ENCODE data around the gene ASTN1.
A peak's percentile ranks its signal among the peaks of the same experiment; 100 is the strongest.

ASTN1 gene

DNA sequence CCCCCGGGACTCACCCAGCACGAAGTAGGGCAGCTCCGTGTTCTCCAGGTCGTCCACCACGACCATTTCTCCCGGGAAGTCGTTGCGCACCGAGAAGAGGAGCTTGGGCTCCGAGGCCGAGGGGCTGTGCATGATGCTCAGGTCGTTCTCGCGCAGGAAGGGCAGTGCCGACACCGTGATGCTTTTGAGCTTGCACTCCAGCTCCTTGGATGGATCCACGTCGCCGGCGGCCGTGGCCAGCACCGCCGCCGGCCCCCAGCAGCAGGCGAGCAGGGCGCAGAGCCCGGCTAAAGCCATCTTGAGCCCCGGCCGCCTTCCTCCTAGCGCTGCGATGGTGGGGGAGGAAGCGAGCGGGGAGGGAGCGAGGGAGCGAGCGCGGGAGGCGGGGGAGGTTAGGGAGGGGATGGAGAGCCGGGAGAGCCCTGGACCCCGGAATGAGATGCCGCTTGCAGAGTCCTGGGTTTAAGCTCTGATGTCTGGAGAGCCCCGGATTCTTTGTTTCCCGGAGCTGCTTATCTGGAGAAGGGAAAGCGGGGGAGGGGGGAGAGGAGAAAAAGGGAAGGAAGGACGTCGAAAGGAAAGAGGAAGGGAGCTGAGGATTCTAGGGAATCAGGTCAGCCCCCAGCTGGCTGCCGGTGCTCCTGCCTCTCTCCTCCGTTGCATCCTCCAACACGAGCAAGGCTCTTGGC lies at the start of gene ASTN1:
Gene ASTN1, minus strand, starts transcription at position 333 of the 689 bp plus-strand sequence. Its CDS starts 36 bp downstream, at position 297.
- DNase-seq: no peak

DNA sequence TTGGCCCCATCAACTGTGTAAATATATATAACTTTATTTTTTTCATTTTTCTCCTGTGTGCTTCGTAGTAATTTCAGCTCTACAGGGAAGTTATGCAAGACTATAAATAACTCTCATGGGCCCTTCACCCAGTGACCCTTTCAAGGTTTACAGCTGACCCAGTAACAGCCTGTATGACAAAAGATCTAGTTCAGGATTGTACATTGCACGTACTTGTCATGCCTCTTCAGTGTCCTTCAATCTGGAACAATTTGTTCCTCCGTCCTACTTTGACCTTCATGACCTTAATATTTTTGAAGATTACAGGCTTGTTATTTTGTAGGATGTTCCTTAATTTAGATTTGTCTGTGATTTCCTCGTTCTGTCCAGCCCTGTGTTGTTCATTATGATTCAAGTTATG lies 46.7 kb upstream of the ASTN1 start:
- no peak for DNase-seq

DNA sequence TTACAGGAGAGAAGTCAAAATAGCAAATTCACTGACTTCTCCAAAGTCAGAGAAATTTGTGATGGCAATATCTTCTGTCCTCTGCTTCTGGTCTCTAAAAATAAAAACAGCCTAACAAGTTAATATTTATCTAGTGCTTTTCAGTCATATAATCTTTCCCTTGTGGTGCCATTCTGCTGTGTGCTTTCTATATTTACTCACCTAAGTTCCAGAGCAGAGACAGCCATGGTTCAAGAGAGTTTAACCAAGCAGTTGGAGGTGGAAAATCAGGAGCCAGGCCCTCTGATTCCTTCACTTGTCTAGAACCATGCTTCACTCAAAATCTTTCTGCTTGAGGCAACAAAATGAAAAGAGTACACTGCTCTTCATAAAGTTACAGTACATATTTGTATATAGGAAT lies 45.6 kb upstream of the ASTN1 start:
- DNase-seq: no peak

DNA sequence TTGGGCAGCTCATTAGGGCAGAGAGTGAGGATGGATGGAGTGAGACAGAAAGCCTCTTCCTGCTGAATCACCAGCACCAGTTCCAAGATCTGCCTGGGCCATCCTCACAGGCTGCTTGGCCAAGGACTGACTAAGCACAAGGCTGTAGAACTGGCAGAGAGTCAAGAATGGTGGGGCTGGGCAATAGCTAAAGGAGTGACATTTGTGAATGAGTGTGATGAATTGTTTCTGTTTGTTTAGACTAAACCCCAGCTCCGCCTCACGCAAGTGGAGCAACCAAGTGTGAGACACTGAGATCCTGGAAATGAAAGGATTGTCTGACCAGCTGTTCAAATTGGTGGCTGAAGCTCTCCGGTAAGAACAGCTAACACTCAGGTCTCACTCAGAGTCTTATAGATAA lies 44.8 kb upstream of the ASTN1 start:
- DNase-seq: no peak

DNA sequence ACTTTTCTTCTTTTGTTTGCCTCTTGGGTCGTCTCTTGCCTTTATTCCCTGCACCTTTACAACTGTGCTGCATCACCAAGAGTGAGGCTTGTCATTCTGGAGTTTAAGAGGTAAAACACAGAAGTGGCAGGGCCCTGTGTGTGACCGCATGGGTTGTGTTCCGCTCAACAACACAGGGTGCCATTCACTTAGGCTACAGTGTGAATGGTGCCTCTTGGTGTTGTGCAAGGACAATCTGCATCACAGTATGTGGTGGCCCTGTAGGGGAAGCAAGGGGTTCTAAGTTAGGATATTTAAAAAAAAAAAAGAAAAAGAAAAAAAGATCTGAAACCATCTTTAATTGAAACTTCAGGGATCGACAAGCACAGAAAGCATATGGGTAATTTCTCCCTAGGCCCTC lies 44.4 kb upstream of the ASTN1 start:
- DNase-seq: no peak

DNA sequence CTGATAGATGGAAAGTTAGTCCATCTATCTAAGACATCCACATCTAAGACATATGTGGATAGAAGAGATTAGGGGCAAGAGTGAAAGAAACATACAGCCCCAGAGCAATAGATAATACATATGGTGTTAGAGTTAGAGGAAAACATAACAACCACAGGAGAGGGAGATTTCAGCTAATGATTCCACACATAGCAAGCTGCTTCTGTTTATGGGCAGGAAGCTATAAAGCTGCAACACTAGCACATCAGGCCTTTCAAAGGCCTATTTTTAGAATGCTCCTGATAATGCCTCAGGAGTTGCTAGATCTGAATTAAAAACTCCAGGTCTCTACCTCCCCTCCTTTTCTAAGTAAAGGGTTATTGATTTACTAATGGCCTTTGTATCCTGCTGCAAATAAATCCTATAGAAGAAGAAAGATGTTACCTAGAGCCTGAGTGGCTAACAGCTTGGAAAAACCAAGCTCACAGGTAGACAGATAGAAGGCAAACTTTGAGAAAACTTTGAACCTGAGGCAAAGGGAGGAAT lies 42.4 kb upstream of the ASTN1 start:
- DNase-seq: no peak

DNA sequence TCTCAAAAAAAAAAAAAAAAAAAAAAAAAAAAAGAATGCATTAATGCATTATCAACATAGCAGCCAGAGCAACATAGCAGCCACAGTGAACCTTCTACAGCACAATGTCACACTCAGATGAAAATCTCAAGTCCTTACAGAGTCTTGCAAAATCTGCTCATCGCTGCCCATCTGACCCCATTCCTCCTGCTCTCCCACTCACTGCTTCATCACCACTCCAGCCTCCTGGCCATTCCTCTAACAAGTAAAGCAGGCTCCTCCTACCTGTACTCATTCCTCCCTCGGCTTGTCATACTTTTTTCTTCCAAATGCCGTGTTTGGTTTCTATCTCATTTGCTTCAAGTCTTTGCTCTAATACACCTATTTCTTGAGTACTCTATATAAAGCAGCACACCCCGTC lies 35.8 kb upstream of the ASTN1 start:
- DNase-seq: no peak

DNA sequence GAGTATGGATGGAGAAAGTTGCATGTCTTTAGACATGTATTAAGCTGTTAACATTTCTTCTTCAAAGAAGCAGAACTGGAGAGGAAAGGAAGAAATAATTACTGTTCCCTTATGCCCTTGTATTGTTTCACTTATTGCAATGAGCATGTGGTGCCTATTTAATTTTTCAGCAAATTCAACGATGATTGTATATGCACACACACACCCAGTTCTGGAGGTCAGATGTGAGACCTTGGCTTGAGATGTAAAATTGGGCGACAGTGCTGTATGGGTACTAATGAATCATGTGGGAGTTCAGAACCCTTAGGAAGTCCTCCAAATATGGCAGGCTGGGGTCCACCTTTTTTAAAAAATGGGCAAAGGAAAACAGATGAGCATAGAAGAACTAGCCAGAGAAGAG lies 33.7 kb upstream of the ASTN1 start:
- no peak for DNase-seq

DNA sequence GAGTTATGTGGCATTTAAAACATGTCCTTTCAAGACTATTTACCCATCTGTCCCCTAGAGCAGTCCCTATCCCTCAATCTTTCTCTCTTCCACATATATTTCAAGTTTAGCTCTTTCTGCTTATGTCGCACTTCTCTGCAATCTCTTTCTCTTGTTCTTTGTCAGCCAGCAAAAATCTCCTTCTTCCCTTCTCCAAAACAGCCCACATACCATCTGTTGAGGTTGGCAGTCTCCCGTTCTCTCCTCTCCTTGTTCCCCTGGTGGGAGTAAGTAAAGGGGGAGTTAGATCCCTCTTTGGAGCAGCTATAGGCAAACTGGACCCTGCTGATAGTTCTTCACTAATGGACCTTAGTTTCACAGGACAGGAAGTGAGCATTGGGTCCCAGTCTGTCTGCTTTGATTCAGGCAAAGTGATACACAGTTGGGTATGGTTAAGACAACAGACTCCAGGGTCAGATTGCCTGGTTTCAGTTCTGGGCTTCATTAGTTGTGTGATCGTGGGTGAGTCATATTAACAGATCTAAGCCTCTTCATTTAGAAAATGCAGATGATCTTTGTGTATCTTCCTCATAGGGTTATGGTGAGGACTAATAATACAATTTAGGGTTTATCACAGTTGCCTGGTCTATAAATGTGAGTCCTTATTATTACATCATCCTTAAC lies 25.9 kb upstream of the ASTN1 start:
- no peak for DNase-seq

DNA sequence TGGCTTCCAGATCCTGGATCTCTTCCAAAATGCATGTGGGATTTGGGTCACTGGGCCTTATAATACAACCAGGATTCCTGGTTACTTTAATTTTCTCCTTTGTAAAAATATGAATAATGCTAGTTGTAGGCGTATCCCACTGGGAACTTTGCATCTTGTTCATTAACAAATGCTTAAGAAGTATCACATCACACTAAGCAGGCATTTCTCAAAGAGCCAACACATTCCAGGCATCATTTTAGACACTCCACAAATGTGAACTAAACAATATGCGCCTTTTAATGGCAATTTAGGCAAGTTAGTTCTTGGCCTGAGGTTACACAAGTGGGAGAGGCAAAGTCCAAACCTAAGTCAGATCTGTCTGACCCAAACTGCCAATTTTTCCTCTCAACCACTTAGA lies 22.1 kb upstream of the ASTN1 start:
- no peak for DNase-seq

DNA sequence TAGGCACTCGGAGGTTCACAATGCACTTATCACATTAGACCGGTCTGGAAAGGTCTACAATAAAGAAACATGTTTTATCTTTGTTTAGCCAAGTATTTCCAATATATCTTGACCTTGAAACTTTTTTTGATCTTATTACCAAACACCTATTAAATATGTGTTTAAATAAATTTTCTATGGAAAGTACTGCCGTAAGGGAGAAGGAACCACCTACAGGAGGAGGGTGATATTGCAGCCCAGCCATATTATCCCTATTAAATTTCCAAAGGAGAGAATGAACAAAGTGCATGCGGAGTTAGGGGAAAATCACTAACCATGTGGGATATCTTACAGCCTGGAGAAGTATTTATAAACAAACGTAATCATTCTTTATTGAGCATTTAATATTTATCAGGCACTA lies 20.7 kb upstream of the ASTN1 start:
- no peak for DNase-seq

DNA sequence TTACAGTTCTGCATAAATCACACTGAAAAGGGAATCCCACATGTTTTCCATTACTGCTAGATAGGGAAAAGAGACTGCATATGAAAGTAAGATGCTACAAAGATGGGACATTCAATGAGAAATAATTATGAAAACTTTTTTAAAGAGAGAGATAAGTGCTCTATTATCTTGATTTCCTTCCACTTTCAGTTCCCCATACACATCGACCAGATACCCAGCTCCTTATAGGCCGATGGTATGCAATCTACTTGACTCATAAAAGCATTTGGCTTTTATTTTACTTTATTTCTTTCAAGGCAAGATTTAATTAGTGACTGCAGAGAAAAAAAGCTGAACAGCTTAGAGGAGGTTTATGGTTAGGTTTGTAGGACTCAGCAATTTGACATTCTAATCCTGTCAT lies 19.3 kb upstream of the ASTN1 start:
- DNase-seq: no peak

DNA sequence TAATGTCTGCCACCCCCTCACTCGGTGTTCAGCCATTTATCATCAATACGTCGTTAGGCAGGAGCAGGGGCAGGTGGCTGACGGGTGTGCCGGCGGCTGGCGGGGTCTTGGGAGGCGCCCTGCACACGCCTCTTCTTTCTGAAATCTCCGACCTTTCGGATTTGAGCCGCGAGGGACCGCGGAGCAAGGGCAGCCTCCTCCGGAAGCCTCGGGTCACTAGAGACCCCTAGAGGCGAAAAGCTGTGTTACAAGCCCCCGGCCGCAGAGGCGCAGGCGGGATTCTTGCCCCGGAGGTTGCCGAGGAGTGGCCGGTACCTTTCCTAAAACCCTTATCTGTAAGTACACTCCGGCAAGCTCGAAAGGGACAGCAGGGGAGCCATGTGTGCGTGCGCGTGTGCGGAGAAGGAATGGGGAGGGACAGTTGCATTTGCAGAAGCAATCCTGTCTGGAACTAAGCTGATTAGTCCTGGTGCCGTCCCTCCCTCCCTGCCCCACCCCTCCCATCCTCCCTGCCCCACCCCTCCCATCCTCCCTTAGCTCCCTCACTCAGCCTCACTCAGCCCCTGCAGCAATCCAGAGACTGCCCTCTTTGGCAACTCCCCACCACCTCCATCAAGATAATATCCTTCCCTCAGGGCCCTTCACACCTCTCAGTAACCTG lies 17.2 kb upstream of the ASTN1 start:
- DNase-seq: peak; percentile 67

DNA sequence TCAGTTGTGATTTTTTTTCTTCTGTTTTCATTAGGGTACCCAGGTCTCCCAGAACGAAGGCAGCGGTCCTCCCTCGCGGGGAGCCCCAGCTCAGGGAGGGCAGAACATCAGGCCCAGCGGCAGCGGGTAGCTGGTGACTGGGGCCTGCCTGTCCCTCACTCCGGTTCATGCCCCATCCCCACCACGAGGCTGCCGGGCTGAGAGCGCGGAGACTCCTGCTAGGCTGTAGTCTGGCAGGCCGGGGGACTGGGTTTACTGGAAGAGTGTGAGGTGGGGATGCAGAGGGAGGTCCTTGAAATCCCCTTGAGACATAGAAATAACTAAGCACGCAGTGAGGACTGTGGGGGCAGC lies 16.7 kb upstream of the ASTN1 start:
- no peak for DNase-seq

DNA sequence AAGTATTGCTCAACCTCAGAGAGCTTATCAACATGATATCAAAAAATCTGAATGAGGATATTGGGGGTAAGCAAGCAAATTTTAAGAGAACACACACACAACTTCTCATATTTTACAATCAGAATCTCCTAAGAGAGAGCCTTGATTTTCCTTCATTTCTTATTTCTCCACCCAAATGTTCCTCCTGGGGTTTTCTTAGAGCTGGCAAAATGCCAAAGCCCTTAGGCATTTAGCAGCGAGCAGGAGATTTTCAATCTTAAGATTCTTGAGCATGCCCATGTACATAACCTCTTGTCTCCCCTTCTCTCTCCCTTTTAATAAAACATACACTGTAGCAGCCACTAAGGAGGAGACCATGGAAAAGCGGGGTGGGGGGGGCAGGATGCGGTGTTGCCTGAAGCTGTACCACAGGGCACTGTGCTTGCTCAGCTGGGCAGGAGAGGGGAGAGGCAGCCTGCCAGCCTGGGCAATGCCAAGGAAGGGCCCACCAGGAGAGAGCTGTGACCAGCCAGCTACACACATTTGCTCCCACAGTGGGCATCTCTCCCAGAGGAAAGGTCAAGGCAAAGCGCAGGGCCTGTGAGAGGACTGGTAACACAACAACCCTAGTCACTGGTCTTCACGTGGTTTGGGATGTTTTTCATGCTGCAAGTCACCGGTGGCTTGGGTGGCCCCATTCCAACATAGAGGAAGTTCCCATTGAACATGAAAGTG lies 10.6 kb upstream of the ASTN1 start:
- no peak for DNase-seq

DNA sequence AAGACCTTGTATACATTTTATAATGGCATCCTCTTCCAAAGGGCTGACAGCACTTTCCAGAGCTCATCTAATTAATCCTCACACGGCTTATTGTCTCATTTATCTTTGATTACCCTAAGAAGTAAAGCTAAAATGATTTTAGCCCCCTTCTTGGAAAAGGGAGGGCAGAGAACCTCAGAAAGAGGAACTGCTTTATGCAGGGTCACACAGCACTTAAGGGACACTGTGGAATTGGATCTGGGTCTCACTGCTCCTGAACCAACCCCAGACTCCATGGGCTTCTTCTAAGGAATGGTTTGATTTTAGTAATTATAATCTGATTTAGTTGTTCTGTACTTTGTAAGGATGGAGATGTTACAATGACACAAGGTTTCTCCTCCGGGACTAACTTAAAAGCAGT lies 9.5 kb upstream of the ASTN1 start:
- DNase-seq: no peak

DNA sequence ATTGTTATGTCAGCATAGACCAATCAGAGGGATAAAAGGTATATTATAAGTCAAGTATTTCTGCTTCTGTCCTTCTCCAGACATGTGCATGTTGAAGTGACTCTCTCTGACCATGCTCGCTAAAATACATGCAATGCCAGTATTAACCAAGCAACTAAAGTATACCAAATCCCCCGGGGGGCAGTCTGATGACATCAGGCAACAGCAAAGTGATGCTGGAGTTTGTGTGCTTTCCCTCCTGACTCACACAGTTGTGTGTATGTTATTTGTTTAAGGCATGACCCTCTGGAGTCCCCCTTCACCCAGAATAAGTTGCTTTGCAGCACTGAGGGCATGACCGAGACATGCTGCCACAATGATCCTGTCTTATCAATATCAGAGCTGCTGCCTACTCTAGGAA lies 8.4 kb upstream of the ASTN1 start:
- no peak for DNase-seq

DNA sequence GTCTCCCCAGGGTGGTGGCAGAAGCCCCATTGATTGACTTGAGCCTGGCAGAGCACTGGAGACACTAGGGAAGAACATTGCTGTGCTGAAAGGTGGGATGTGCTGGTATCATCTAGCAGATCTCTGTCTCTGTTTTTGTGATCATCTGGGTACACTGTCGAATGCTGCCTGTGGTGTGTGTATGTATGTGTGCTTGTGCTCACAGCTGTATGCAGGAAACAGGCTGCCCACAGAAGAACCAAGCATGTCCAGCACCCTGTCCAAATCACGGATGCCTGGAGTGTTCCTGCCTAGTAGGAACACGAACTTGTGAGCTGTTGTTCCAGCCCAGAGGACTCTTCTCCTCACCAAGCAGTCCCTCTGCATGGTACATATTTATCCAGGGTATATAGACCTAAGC lies 7.8 kb upstream of the ASTN1 start:
- no peak for DNase-seq

DNA sequence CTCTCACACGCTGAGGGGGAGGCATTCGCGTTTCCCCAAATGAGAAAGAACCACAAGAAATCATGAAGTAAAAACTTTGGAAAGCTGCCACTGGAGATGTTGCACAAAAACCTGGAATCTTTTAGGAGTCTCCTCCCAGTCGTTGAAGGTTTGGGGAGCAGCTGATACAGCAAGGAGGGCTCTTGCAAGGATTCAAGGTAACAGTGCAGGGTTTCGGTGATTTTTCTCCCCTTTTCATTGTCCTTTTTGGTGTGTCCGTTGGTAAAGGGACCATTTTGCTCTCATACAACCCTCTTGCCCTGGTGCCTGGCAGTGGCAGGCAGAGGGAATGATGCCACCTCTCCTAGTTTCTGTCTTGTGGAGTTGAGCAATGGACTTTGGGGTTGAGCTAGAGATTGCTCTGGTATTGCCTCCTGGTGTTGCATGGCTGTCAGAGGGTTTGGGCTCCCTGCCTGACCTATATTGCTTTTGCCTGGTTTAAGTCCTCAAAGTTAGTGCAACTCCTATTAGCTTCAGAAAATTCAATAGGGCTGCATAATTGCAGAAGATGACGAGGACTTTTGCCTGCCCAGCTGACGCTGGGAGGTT lies 7.1 kb upstream of the ASTN1 start:
- DNase-seq: no peak

DNA sequence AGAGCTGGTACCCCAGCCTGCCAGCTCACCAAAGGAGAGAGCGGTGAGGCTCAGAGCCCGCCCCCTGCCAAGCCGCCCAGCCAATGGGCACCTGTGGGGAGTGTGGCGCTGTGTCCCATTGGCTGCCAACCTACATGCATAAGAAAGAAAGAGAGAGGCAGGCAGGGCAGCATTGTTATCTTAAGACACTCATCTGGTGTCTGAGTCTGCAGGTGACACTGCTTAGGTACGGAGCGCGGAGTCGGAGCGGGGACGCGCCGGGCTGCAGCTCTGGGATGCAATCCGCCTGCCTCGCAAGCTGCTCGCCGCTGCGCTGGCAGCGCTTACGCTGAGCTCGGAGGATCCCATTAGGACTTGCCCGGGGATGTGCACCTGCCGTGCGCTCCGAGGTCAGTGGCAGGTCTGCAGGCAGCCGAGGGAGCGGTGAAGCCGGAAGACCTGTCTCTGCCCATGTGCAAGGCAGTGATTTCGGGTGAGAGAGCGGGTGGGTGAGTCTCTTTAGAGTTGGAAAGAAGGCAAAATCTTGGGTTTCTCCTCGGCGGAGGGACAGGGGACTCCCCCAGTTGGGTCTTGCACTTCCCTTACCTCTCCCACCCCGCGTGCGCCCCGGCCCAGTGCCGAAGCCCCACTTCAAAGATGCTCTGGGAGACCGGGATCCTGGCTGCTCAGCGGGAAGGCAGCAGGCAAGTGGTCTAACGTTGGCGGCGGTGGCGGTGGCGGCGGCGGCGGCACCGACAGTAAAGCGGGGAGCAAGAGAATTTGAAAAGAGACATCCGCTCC lies 6.4 kb upstream of the ASTN1 start, which contains the start of gene BRINP2:
Gene BRINP2, plus strand, starts transcription at position 203 of the 780 bp plus-strand sequence. CDS start 58,919 bp downstream, outside the sequence.
- no peak for DNase-seq

DNA sequence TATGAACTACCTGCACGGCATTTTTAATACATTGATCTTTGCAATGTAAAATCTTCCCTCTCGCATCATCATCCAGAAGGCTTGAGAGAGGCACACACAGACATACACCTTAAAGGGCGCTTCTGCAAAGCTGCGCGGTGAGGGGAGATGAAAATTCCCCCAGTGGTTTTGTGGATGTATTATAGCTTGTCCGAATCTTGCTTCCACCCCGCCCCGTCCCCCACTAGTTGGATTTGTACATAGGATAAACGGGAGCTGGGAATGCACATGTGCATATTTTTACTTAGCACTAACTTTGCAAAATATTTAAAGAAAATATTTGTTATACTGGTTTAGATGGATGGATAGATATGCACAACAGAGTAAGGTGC lies 542 bp upstream of the ASTN1 start:
- no peak for DNase-seq

DNA sequence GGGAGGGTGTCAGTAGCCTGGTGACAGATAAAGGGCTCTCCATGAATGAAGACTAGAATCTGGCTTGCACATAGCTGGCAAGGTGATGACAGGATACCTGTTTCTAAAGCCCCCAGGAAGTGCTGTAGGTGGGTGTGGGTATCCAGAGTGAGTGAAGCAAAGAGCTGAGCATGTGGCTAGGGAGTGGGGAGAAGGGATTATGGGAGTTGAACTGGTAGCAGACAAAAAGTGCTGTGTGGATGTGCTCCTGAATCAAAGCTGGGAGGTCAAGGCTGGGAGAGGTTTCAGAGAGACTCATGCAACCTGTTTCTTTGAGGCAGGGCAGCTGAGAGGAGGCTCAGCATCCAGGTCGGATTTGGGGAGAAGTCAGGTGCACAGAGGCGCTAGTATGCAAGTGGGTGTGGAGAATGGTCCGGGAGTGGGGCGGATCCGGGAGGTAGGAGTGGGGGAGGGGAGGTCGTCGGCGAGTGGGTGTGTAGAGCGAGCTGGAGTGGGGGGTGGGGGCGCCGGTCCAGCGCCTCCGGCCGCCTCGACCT lies 600 bp downstream of the ASTN1 start:
- no peak for DNase-seq
